Measurements from ENCODE around the gene TSC2.
"Not testable (repeated sequence)": the region's sequence is repeated elsewhere in the genome, so short reads cannot be mapped to it uniquely, and the experiment has no call there.

GRCh38 chr16:2124694-2125444 is 77.1 kb downstream of the TSC2 start:
- not testable (repeated sequence) for TF ChIP-seq U2AF1 (optimal IDR thresholded peaks at IDR 0.05; ENCODE audit: low read depth, low read length); ZBED1 (IDR thresholded peaks at IDR 0.05); KDM1A (IDR thresholded peaks at IDR 0.05); CTCF (IDR thresholded peaks at IDR 0.05 in 2 of 3, conservative IDR thresholded peaks at IDR 0.05 in 1 of 3; ENCODE audit: insufficient read depth in 2 of 3, low read depth in 1 of 3, low read length in 3 of 3); NR2C2 (CRISPR knock-in tag; IDR thresholded peaks at IDR 0.05); NR2C2 (tag; IDR thresholded peaks at IDR 0.05); SMAD2 (IDR thresholded peaks at IDR 0.05; ENCODE audit: low read depth, low read length)

Measured in K562 (cell line).